ENCODE data around the gene XPR1. TPM values are rescaled to one million over a fixed set of nuclear protein-coding genes. Genes with fewer than 3 reads are reported as not detected.

XPR1 gene
- total and polyA plus RNA-seq, 2 donors (not counting 3 experiments of a cell fraction or from before 2014, with no cell fraction given) = 23.9 to 26.7 TPM

DNA sequence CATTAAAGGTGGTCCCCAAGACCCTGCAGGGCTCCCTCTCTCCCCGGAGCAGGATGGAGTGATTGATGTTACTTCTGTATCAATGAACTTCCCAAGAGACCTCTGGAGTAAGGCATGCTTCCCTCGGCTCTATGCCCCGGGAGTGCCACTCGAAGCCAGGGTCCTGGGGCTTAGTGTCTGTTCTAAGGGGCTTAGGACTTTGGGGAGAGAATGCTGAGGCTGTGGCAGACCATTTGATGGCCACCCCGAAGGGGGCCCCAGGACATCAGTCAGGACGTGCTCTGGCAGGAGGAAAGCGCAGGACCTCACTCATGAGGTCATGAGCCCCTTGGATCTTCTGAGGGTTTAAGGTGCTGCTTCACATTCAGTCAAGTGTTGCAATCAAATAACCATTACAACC is 288.4 kb downstream of the XPR1 start:
- no peaks in the 10 kb centered on the region for H3K36me3 ChIP-seq (ENCODE audit: control insufficient read depth in 2 of 2, extremely low read depth in 1 of 2, insufficient read depth in 2 of 2, low read length in 2 of 2)
- BruUV-seq (replicated peaks) = no TSS peak
- FAIRE-seq (no peak), DNase-seq (ENCODE audit: low read depth, low spot score) (no peak)
- intact Hi-C loops (cut with micrococcal nuclease) = no loop called here
- POLR2A ChIA-PET = no interaction called here
- H3K9ac ChIP-seq (replicated peaks; ENCODE audit: extremely low read depth, insufficient read depth, low read length) = no peak overlapping the region
- no peaks in the 10 kb centered on the region for H3K9me1 ChIP-seq (replicated peaks; ENCODE audit: control insufficient read depth, extremely low read depth, insufficient read depth, low read length)
- H2AFZ ChIP-seq (ENCODE audit: low read depth, low read length) = no peak overlapping the region
- TF ChIP-seq POLR2A (IDR thresholded peaks at IDR 0.05; ENCODE audit: low read depth, low read length) (no peak), FOS (IDR thresholded peaks at IDR 0.05; ENCODE audit: borderline replicate concordance, insufficient read depth, low read length) (no peak), POLR2AphosphoS5 (IDR thresholded peaks at IDR 0.05; ENCODE audit: insufficient read depth, low read depth, low read length) (no peak), EZH2 (IDR thresholded peaks at IDR 0.05; ENCODE audit: borderline replicate concordance, low read depth, low read length, severe bottlenecking) (no peak), JUN (IDR thresholded peaks at IDR 0.05; ENCODE audit: borderline replicate concordance, insufficient read depth, insufficient read length, low read depth) (no peak), MYC (IDR thresholded peaks at IDR 0.05; ENCODE audit: low read depth, low read length) (no peak), GATA2 (IDR thresholded peaks at IDR 0.05; ENCODE audit: insufficient read depth, insufficient read length, low read depth, low read length) (no peak)
- TF ChIP-seq, protein P1, sequence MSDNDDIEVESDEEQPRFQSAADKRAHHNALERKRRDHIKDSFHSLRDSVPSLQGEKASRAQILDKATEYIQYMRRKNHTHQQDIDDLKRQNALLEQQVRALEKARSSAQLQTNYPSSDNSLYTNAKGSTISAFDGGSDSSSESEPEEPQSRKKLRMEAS (IDR thresholded peaks at IDR 0.05; ENCODE audit: insufficient read depth, insufficient read length) = no peak
- TF ChIP-seq, protein P2, sequence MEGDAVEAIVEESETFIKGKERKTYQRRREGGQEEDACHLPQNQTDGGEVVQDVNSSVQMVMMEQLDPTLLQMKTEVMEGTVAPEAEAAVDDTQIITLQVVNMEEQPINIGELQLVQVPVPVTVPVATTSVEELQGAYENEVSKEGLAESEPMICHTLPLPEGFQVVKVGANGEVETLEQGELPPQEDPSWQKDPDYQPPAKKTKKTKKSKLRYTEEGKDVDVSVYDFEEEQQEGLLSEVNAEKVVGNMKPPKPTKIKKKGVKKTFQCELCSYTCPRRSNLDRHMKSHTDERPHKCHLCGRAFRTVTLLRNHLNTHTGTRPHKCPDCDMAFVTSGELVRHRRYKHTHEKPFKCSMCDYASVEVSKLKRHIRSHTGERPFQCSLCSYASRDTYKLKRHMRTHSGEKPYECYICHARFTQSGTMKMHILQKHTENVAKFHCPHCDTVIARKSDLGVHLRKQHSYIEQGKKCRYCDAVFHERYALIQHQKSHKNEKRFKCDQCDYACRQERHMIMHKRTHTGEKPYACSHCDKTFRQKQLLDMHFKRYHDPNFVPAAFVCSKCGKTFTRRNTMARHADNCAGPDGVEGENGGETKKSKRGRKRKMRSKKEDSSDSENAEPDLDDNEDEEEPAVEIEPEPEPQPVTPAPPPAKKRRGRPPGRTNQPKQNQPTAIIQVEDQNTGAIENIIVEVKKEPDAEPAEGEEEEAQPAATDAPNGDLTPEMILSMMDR (IDR thresholded peaks at IDR 0.05; ENCODE audit: extremely low read depth in 1 of 2, insufficient read depth in 1 of 2, low read depth in 1 of 2, low read length in 2 of 2) = no peak
- H3K4me2 ChIP-seq (ENCODE audit: insufficient read depth, low read length) = no peak overlapping the region
- dilution Hi-C loops (cut with MboI; ENCODE audit: extremely low pct_ligation_motif_present, low sequenced_read_pairs) = no loop called here
- no peaks in the 10 kb centered on the region for H3K4me1 ChIP-seq (ENCODE audit: control insufficient read depth, extremely low read depth, insufficient read depth, low read length)
- no peaks in the 10 kb centered on the region for H3K27me3 ChIP-seq (ENCODE audit: control insufficient read depth in 2 of 2, insufficient read depth in 2 of 2, low read length in 2 of 2)
- CTCF ChIA-PET = interaction anchor here (1.0 to 1.7 kb wide), 7 partner anchors 8 to 405 kb away, joined by 3 to 26 read pairs (median 4); partner anchors contain the start of gene KIAA1614
- H3K4me3 ChIP-seq (replicated peaks in 1 of 3; ENCODE audit: insufficient read depth in 1 of 3, low read depth in 1 of 3, low read length in 3 of 3) = no peak overlapping the region
- no peaks in the 10 kb centered on the region for H3K9me3 ChIP-seq (replicated peaks; ENCODE audit: control insufficient read depth, insufficient read depth, low read length)
- H3K79me2 ChIP-seq (ENCODE audit: control insufficient read depth, insufficient read depth, low read length) = no peaks in the 10 kb centered on the region
- H3K27ac ChIP-seq (ENCODE audit: insufficient read depth, low read depth, low read length) = no peak overlapping the region
- H4K20me1 ChIP-seq (replicated peaks; ENCODE audit: control insufficient read depth, extremely low read depth, insufficient read depth, low read length) = no peaks in the 10 kb centered on the region

All from endothelial cell of umbilical vein (primary cell).